CD4-positive, alpha-beta T cell treated with Interleukin-15 for 4 hours (primary cell): Measurements from ENCODE around the gene NPAS3.
"Not testable (repeated sequence)": the region's sequence is repeated elsewhere in the genome, so short reads cannot be mapped to it uniquely, and the experiment has no call there.

Experiments
- DNase-seq: peaks from one replicate; pipeline ENCODE4 v3.0.0-alpha.2; 2020; ENCODE audit warnings: low spot score

The NPAS3 gene

DNA sequence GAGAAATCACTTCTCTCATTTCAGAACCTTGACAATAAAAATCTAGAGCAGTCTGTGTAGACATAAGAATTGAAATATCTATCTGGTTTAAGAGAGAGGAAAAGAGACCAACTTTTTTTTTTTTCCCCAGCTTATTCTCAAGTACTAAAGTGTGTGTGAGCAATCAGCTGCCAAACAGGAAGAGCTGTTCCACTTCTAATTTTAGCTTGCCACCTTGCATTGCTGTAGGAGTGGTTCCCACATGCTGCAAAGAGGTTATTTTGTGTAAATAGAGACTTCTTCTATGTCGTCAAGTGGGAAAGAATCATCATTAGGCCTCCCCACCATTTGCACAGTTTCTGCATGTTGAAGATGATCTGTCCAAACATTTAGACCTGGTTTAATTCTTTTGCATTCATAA, 142.6 kb downstream of the NPAS3 start:
- no peak for DNase-seq

DNA sequence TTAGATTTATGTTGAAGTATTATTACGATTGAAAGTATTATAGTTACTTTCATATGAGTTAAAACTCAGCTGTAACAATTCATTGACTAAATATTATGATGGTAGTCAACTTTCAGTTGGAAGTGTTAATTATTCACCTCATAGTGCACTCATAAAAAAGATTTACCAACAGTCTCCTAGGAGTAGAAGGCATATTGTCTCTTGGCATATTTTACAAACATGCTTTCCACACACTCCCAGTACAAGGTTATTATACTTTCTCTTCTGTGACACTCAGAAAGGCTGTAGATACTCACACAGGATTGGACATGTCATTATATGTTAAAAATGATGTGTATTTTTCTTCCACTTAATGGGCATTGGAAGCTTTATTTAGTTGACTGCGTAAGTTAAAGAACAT, 147.1 kb downstream of the NPAS3 start:
- no peak for DNase-seq

DNA sequence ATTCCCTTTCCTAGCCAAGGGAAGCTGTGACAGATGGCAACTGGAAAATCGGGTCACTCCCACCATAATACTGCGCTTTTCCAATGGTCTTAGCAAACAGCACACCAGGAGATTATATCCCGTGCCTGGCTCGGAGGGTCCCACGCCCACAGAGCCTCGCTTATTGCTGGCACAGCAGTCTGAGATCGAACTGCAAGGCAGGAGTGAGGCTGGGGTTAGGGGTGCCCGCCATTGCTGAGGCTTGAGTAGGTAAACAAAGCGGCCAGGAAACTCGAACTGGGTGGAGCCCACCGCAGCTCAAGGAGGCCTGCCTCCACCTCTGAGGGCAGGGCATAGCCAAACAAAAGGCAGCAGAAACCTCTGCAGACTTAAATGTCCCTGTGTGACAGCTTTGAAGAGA, 149.6 kb downstream of the NPAS3 start:
- not testable (repeated sequence) for DNase-seq

DNA sequence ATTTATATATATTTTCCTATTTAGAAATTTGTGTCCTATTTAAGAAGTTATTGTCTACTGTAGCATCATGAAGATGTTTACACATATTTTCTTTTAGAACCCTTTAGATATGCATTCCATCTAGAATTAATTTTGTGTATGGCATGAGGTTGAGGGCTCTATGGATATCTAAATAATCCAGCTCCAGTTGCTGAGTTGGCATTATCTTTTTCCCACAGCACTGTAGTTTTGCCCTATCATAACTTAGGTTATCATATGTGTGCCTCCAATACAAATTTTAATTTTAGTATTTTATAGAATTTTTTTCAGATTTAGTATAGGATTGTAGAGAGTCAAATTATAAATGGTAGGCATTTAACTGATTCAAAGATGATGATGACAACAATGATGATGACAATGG, 159.3 kb downstream of the NPAS3 start:
- DNase-seq: no peak

DNA sequence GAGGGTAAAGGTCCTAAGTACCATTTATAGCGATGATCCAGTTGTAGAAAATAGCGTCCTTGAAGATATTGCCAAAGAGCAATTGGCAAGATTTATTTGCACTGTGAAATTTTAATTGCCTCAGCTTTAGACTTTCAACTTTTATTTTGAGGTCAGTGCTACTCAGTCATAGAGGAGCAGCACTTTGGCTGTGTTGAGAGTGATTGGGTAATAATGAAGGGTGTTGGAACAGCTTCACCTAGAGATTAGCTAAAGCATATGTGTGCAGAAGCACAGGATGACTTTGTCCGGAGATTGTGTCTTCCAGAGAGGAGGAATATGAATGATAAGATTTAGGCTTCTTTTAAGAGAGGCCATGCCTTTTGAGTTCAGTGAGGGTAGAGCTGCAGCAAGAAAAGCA, 164.8 kb downstream of the NPAS3 start:
- DNase-seq: no peak

DNA sequence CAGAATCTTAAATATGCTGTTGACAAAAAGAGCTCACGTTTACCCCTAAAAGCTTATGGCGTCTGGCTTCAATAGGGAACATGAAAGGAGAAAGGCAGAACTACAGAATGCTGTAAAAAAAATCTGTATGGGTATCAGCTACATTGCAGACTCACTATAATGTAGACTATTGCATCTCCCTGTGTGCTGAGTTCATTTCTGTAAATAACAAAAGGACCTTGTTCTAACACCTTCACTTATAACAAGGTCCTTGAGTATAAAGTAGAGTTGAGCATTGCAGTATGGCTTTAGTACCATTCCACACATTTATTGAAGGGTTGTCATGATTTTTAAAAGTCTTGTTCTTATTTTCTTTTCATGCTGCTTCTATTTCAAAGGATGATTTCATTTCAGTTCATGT, 165.3 kb downstream of the NPAS3 start:
- DNase-seq: no peak

DNA sequence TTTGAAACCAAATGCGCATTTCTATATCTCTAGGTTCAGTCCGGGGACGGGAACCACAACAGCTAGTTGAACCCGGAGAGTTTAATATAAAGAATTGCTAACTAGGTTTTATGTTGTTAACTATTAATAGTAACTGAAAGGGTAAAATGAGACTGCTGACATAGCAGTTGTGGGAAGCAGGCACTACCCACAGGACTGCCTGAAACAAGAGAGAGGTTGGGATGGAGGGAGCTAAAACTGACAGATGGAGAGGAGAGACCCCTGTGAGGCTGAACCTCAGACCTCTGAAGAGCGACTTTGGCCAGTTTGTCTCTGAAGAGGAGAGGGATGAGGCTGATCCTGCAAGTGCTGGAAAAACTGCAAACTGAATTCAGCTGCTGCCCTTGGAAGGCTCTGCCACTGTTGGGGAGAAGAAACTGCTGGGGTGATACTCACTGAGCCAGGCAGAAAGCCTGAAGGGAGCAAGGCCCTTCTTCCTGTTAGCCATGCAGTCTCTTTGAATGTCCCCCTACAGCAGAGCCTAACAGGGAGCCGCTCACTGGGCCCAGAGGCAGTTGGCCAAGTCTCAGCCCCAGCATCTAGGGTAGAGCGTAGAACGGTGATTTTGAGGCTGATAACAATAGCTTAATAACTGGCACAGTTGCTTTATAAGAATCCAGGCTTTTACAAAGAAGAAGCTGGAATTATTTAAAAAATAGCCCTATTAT, 172.2 kb downstream of the NPAS3 start:
- DNase-seq: no peak

DNA sequence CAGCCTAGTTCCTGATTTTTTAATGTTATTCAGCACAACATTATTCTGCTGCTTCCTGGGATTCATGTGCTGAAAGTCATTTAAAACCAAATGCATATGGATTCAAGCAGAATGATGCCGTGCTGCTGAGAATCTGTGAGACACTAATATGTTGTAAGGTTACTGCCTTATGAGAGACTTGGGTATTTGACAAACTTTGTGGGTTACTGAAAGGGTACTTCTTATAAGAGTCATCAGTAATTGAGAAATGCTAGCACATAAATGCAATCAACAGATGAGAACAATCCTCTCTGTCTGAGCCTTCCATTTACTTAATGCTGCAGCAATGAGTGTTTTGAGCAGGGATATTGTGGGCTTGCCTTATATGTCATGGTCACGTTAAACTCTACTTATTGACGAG, 175.7 kb downstream of the NPAS3 start:
- DNase-seq: no peak

DNA sequence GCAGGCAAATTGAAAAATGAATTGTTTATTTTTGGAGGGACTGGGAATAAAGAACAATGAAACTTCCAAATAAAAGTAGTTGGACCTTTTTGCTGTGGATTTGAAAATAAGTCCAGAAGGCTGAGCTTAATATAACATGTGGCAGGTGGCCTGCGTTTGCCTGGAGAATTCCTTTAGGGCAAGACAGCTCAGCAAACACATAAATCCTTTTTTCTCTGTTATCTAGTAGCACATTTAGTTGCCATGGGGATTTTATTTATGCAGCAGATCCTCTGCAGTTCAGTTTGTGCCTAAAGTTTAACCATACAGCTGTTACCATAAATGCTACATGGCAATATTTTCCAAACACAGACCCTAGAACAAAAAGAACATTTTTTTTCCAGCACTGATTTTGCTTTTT, 180.0 kb downstream of the NPAS3 start:
- DNase-seq: no peak

DNA sequence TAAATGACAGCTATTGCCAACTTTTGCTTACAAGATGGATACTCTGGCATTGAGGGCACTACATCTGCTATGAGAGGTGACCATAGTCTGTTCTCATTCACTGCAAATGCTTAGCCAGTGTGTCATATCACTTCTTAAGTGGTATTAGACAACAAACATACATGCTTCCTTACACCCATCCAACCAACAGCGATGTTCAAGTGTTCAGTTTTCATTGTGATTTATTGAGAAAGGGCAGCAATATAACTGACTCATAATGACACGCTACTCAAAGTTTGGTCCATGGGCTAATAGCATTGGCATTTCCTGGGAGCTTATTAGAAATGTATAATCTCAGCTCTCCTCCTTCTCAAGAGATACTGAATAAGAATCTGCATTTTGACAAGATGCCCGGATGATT, 181.7 kb downstream of the NPAS3 start:
- DNase-seq: no peak

DNA sequence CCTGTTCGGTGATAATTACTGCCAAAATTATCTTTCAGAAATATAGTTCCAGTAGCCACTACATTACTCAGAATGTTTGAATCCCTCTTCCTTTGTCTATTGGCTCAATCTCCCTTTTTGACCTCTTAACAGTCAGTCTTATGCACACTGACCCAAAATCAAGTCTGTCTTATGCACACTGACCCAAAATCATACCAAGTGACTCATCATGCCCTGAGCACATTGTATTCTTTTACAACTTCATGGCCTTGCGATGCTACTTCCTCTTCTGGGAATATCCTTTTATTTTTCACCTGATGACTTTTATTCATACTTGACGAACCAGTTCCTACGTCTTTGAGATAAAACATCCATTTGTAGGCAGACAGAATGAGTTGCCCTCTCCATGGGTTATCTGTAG, 182.3 kb downstream of the NPAS3 start:
- no peak for DNase-seq

DNA sequence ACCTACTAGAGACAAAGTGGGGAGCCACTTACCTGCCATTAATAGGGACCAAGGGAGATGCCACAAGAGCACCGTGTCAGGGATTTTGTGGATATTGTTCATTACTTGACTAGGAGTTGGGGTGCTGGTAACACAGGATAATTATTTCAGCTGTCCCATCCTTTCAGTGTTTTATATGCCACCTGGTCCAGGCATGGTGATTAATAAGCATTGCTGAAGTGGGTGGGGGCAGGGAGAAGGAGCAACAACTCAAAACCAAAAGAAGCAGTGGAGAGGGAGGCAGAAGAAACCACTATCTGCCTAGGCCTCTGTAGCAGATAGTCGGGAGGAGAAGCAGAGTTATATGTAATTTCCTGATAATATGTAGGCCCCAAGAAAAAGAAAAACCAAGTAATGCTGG, 184.6 kb downstream of the NPAS3 start:
- DNase-seq: no peak

DNA sequence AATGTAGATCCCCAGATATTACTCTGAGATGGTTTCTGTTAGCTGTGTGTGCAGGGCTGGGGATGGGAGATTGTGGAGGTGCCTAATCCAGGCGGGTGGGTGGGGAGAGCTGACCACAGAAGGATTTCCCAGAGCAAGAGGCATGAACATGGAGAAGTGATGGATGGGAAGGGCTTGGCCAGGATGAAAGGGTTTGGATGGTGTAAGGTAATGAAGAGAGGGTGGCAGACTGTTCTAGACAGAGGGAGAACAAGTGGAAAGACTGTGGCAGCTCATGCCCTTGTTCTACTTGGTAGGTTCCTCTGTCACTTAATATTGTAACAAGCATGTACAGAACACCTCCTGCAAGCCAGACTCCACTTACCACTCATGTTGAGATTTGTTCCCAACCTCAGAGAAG, 187.8 kb downstream of the NPAS3 start:
- no peak for DNase-seq

DNA sequence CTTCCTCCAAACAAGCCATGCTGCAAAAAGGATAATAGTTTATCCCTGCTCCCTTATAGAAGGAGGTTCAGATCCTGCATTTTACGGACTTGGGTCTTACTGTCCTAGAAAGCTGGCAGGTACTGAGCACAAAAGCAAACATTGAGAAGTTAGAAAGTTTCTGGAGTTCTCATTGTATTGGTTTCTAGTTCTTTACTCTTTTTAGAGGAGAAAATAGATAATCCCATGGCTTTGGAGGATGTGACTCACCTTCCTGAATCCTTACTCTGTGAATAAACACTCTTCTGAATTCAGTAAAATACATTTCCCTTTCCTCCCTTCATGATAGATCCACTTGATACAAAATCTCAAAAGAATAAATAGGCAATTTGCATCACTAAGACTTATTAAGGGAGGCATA, 188.9 kb downstream of the NPAS3 start:
- no peak for DNase-seq

DNA sequence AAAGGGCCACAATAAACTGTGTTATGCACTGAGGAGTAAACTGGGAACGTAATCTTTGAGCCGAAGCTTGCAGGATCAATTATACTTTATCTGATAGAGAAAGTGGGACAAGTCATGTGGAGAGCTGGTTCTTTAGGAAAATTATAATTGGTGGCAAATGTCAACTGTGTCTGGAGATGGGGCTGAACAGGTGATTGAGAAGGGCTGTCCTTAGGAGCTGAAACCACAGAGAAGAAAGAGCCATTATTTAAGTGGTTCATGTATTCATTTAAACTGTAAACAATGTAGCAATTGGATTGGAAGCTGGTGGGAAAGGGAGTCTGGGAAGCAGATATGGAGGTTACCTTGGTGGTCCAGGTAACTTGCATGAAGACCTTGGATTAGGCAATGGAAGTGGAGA, 193.1 kb downstream of the NPAS3 start:
- no peak for DNase-seq

DNA sequence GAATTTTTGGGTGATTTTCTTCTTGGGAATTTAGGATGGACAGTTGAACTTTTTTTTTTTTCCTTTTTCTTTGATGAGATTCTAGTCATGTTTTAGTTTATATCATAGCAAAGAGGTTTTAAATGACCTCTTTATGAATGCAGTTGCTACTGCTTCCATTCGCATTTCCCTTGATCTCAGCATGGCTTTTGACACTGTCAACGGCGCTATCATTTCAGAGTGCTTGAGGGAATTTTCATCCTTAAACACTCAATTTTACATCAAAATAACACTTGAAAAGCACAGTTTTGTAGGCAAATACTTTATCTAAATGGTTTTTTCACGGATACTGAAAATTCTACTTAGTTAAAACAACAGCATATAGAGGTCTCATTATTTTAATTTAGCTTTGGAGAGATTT, 195.5 kb downstream of the NPAS3 start:
- no peak for DNase-seq

DNA sequence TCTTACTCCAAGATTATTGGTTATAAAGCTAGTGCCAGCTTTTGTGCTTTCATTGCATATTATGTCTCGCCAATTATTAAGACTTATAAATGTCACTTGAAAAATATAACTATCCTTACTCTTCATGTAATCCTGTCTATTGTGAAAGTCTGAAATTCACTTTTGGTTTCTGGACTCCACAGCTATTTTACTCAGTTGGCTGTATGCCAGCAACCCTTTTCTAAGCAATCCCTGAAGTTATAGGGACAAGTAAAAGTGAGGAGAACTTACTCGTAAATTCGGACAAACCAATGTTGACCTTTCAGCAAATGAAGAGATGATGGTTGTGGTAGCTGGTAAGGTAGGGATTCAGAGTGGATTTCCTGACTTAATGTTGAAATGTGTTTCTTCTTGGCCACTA, 196.3 kb downstream of the NPAS3 start:
- no peak for DNase-seq

DNA sequence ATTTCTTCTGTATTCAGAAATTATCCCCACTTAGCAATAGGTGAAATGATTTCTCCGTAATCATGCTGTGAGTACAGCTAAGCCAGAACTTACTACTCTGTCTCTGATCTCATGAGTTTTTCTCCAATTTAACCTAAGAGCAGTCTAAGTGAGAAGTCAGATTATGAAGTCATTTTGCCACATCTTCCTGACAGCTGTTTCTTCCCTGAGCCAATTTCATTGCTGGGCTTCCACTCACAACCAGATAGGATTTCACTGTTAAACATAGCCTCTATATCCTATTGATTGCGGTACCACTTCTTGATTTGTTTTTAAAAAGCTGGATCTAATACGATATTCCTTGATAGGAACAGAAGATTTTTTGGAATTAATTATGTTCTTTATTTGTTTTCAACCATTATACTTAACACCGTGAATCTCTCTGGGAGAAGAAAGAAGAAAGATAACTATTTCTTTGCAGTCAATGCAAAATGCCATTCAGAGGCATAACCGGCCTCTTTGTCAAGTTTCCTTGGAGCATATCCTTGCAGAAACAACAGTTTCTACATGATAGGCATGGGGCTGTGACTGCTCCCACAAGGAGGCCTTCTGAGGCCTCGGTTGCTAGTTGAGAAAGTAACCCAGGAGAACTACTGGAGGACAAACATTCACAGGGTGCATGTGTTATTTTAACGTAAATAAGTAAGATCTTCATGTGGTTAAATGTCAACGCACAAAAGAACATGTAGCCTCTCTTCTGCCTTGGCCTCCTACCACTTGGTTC, 212.2 kb downstream of the NPAS3 start:
- DNase-seq: no peak

DNA sequence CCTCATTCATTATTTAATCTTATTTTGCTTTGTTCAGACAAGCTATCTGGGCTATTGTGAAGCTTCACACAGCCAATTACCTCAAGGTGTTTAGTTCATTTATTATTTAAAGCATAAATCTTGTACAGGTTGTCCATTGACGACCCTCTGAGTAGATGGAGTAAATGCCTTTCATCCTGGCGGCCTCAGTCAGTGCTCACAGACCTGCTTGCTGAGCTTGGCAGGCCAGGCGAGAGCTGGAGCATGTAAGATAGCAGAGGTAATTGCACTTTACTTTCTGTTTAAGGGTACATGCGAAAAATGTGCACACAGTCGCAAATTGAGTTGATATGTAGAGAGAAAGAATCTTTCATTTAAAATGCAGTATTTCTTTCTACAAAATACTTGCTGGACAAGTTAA, 224.4 kb downstream of the NPAS3 start:
- DNase-seq: no peak

DNA sequence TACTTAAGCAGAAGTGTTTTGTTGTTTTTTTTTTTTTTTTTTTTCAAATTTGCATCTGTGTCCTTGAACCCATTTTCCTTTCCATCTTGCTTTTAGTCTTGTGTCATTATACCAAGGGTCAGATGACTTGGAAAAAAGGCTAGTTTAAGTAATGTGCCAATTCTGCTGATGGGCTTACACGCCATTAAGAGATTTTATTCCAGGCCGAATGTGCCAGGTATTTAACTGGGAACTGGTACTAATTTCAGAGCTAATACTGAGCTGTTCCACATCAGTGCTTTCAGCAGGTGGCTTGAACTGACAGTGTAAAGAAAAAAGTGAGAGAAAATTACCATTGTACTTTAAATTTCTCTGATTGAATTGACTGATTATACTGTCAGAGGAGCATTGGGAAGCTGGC, 224.9 kb downstream of the NPAS3 start:
- DNase-seq: no peak

DNA sequence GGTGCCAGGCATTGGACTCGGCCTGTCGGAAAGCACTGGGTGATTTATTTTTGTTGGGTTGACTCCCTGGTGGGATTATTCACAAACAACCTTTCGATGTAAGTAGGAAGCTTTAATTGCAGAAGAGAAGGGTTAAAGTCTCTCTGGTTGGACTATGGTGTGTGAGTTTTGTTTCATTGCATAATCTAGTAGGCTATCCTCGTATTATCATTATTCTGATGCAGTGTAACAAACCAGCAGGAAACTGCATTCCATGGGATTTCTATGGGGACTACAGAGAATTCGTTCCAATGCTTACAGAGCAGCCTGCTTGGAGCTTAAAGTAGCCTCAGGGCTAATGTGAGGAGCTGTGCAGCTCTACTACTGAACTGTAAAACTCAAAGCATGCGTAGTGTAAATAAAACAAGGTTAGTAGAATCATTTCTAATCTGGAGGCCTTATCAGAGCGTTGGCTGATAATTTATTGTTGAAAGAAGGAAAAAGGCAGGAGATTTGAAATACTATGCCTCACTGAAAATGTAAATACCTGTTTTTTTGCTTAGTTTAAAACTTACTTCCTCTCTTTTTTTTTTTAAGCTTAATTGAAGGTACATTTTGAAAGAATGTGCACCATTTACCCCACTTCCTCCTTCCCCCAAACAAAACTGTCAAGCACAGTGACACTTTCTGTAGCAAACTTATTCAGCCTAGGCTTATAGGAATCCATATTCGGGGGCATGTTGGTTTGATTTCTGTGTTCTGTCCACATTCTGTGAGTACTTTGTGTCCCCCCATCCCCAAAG, 226.7 kb downstream of the NPAS3 start:
- DNase-seq: no peak

DNA sequence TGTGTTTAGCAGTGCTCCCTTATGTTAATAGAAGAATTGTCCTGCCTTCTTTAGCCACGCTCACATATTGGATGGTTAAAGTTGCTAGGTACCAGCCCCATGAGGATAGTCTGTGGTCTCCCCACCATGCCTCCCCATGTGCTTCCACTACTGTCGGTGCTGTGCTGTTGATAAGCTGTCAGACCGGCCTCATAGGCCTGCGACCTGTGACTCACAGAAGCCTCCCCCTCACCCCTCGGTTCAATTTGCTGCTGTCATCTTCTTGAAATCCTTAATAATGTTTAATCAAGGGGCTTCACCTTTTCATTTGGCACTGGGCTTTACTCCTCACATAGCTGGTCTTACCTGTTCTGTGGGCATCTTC, 227.2 kb downstream of the NPAS3 start:
- DNase-seq: no peak

DNA sequence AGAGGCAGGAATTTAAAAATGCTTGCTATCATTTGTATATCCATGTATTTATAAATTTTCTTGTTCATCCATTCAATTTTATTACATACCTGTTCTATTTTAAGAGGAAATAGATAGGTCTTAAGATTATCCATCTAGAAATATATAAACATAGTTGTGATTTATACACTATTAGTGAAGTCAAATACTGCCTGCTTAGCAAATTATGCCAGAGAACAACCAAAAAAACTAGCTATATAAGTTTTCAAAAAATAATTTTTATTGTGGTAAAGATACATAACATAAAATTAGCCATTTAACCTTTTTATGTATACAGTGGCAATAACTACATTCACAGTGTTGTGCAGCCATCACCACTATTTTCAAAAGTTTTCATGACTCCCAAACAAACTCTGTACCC, 237.3 kb downstream of the NPAS3 start:
- no peak for DNase-seq
